Ectodermal cell (in vitro differentiated cells): ENCODE results near the gene EGFL8. TPM values are rescaled to one million over a fixed set of nuclear protein-coding genes. Genes with fewer than 3 reads are reported as not detected.
A peak's percentile ranks its signal among the peaks of the same experiment; 100 is the strongest.

Experiments used
- H3K27ac ChIP-seq: 2 replicates; pipeline ENCODE4 v1.7.0; 2013; ENCODE audit warnings: mild to moderate bottlenecking, low read depth, low read length; ENCODE audit not compliant: insufficient read depth, poor library complexity, severe bottlenecking
- H3K27me3 ChIP-seq: 2 replicates; pipeline ENCODE4 v1.7.0; 2013; ENCODE audit warnings: mild to moderate bottlenecking, low read length; ENCODE audit not compliant: insufficient read depth, control insufficient read depth, poor library complexity, severe bottlenecking
- H3K36me3 ChIP-seq: one replicate; pipeline ENCODE4 v1.7.0; 2013; ENCODE audit warnings: low read length; ENCODE audit not compliant: control insufficient read depth, insufficient read depth
- H3K4me1 ChIP-seq: one replicate; pipeline ENCODE4 v1.7.0; 2013; ENCODE audit warnings: low read length; ENCODE audit not compliant: control insufficient read depth, insufficient read depth
- H3K4me3 ChIP-seq: 2 replicates; pipeline ENCODE4 v1.7.0; 2013; ENCODE audit warnings: low read depth, low read length, control low read depth; ENCODE audit not compliant: insufficient read depth
- H3K9me3 ChIP-seq: 2 replicates; pipeline ENCODE4 v1.7.0; 2013; ENCODE audit warnings: mild to moderate bottlenecking, low read length, moderate library complexity; ENCODE audit not compliant: control insufficient read depth
- WGBS, 2 experiments: methylation state at CpG; one replicate each; pipeline ENCODE4 v1.1.7; 2013; ENCODE audit warnings: missing lambda C conversion rate in 2 of 2; 5-methylcytosine and 5-hydroxymethylcytosine counted together
- polyA plus RNA-seq, 4 experiments: library from polyadenylated mRNA; stranded (reverse); fragments of 50-300 nt; gene quantifications; one replicate each; pipeline ENCODE4 v1.2.3, GENCODE V29; 2013

The EGFL8 gene
- 34.4 TPM for polyA plus RNA-seq (2013, experiment 1 of 4)
- polyA plus RNA-seq (2013, experiment 2 of 4) = 32.0 TPM
- polyA plus RNA-seq (2013, experiment 3 of 4) = 32.1 TPM
- 34.1 TPM for polyA plus RNA-seq (2013, experiment 4 of 4)

DNA sequence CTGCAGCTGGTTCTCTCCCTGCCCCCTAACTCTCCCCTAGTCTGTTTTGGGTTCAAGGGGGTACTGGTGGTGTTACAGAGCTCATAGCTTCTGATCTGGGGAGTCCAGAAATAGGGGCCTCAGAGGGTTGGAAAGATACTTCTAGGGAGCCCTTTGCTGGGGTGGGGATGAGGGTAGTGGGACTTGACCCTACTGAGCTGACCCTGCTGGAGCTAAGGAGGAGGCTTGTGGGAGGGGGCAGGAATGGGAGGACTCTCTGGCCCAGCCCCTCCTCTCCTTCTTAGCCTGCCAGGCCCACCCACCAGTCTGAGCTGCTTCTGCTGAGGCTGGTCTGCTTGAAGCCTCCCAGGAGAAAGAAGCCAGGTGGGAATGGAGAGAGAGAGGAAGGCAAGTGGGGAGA lies at the start of gene EGFL8:
EGFL8 (plus strand) TSS at position 301 of the 400 bp plus-strand sequence. CDS start 1,571 bp downstream, outside the sequence.
- H3K27me3 ChIP-seq = no peaks in the 10 kb centered on the region
- H3K4me3 ChIP-seq = no peak within 1 kb of the TSS
- peak within 1 kb of the TSS; percentile 92 for H3K27ac ChIP-seq
- no peaks in the 10 kb centered on the region for H3K9me3 ChIP-seq
- H3K36me3 ChIP-seq = peaks cover 8% of the 10 kb centered on the region
- peaks cover 34% of the 10 kb centered on the region for H3K4me1 ChIP-seq

DNA sequence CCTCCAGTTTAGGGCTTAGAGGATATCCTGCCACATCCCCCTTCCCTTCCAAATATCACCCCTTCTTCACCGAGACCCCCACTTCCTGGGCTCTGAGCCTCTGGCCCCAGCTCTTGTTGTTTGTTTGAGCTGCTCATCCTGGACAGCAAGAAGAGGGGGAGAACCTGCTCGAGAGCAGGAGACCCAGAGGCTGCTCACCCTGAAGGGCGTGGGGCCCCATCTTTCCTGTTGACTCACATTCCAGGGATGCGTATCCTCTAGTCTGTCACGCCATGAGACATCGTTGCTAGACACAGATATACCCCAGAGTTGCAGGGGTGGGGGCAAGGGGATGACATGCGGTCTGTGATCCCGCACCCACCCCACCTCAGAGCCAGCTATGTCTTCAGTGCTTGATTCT lies 49.6 kb upstream of the EGFL8 start:
- H3K27me3 ChIP-seq = peaks cover 5% of the 10 kb centered on the region
- 94% methylated on average over 8 of the region's 8 CpGs for WGBS, 2 experiments
- no peak overlapping the region for H3K4me3 ChIP-seq
- H3K9me3 ChIP-seq = no peaks in the 10 kb centered on the region
- peaks cover 2% of the 10 kb centered on the region for H3K4me1 ChIP-seq
- H3K36me3 ChIP-seq = peaks cover 26% of the 10 kb centered on the region
- H3K27ac ChIP-seq = no peak overlapping the region

DNA sequence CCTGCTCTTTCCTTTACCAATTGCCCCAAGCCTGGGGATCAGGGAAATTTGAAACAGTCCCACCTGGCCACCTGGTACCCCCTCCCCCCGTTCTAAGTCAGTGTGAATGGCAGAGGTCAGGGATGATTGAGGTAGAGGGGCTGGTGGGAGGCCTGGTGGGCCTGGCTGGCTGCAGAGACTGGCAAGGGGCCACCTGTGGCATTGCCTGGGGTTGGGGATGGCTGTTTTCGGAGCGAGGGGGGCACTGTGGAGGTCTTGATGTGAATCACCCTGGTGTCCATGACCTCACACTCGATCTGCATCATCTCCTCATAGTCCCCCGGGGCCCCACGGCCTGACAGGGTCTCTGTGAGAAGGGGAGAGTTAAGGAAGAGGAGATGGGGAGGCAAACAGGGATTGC lies 48.8 kb upstream of the EGFL8 start:
- no peaks in the 10 kb centered on the region for H3K4me1 ChIP-seq
- no peaks in the 10 kb centered on the region for H3K27me3 ChIP-seq
- peaks cover 26% of the 10 kb centered on the region for H3K36me3 ChIP-seq
- WGBS, 2 experiments = 91 to 97% methylated on average over 6 of the region's 6 CpGs
- no peak overlapping the region for H3K27ac ChIP-seq
- no peak overlapping the region for H3K4me3 ChIP-seq
- no peaks in the 10 kb centered on the region for H3K9me3 ChIP-seq

DNA sequence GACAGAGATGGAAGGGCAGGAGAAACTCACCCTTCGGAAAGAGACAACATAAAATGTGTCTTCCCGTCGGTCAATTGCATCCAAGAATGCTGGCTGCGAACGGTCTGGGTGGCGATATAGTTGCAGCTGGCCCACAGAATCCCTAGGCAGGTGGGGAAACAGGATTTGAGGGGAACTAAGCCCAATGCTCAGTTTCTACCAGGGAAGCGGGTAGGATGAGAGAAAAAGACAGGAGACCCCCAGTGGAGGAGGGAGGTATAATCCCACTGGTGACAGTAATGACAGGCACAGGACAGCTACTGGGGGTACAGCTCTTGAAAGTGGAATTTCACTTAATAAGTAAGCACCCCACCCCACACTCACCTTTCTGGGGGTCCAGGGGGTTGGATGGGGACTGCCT lies 47.7 kb upstream of the EGFL8 start:
- Histone ChIP-seq H3K4me1 (no peaks in the 10 kb centered on the region), H3K36me3 (peaks cover 31% of the 10 kb centered on the region), H3K4me3 (no peak overlapping the region), H3K27me3 (no peaks in the 10 kb centered on the region), H3K9me3 (no peaks in the 10 kb centered on the region), H3K27ac (no peak overlapping the region)
- 91 to 92% methylated on average over 7 of the region's 7 CpGs for WGBS, 2 experiments

DNA sequence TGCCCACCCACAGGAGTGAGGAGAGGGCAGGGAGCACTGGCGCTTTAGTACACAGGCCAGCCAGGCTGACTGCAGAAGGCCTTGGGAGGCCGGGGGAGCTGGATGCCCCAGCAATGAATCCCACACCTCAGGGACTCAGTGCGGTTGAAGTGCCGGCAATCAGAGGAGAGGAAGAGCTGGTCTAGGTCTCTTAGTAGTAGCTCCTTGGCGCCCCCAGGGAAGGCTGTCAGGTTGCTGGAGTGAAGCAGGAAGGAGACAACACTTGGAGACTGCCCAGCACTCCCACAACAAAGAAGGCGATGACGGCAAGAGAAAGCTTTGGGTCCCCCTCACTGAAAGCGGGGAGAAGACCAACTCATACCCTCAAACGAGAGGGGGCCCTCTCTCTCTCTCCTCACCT lies 46.9 kb upstream of the EGFL8 start:
- WGBS, 2 experiments = 92 to 95% methylated on average over 9 of the region's 9 CpGs
- Histone ChIP-seq H3K27ac (no peak overlapping the region), H3K4me1 (no peaks in the 10 kb centered on the region), H3K9me3 (no peaks in the 10 kb centered on the region), H3K36me3 (peaks cover 37% of the 10 kb centered on the region), H3K4me3 (no peak overlapping the region), H3K27me3 (no peaks in the 10 kb centered on the region)

DNA sequence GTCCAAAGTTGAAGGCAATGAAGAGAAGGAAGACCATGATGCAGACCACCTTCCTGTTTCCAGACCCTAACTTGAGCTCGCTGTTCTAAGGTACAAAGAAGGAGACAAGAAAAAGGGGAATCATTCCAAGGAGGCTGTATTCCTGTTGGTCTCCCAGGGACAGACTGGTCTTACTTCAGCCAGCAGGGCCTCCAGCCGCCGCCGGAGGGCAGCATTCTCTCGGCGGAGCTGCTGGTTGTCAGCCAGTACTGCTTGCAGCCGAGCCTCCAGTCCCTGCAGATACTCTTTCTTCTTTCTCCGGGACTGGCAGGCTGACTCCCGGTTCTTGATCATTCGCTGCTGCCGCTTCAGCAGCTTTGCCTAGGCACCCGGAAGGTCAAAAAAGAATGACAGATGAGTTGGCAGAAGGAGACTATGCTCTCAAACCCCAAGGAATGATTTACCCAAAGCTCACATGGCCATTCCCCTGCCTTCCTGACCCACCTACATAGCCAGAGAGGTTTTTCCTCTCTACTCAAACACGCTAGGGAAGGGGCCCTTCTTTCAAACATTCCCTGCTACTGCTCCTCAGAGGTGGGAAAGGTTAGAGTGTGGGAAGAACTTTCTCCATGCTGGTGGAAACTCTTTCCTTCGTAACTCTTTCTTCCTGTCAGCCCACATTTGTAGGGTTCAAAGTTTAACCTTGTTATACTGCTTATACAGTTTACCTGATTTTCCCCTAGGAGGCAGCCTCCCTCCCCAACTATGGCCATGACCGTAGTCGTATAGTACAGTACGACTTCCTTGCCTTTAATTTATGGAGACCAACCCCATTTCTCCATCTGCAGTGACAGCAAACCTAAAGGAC lies 45.4 kb upstream of the EGFL8 start:
- Histone ChIP-seq H3K4me1 (no peaks in the 10 kb centered on the region), H3K4me3 (no peak overlapping the region), H3K9me3 (no peaks in the 10 kb centered on the region), H3K27ac (peak overlapping the region; percentile 47), H3K36me3 (peaks cover 37% of the 10 kb centered on the region), H3K27me3 (no peaks in the 10 kb centered on the region)
- 30 to 34% methylated on average over 16 to 17 of the region's 17 CpGs for WGBS, 2 experiments

DNA sequence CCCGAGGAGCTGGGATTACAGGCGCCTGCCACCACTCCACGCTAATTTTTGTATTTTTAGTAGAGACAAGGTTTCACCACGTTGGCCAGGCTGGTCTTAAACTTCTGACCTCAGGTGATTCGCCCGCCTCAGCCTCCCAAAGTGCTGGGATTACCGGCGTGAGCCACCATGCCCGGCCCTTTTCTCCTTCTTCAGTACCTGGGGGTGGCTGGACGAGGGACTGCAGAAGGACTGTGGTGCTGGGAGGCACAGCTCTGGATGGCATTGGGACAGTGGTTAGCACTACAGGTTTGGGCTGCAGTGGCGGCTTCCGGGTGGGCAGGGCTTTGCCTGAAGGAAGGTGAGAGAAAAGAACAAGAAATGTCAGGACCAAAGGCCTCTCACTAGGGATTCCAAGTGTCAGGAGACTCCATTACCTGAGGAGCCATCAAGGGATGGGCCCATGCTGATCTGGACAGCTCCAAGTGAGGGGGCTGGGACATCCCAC lies 43.8 kb upstream of the EGFL8 start:
- WGBS, 2 experiments = 93 to 98% methylated on average over 12 of the region's 12 CpGs
- Histone ChIP-seq H3K27me3 (no peaks in the 10 kb centered on the region), H3K27ac (no peak overlapping the region), H3K4me3 (no peak overlapping the region), H3K36me3 (peaks cover 36% of the 10 kb centered on the region), H3K4me1 (no peaks in the 10 kb centered on the region), H3K9me3 (no peaks in the 10 kb centered on the region)

DNA sequence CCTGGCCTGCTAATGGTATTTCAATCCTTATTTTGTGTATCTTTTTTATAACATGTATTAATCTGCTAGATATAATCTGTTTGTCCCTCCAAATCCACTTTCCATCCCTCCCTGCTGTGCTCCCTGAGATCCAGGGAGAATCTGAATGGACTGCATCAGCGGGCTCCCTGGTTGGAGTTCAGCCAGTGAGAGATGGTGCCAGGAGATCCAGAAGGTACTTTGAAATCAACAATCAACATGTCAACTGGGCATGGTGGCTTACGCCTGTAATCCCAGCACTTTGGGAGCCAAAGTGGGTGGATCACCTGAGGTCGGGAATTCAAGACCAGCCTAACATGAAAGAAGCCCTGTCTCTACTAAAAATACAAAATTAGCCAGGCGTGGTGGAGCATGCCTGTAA lies 40.7 kb upstream of the EGFL8 start:
- WGBS, 2 experiments = 90 to 92% methylated on average over 4 of the region's 4 CpGs
- Histone ChIP-seq H3K4me1 (peaks cover 14% of the 10 kb centered on the region), H3K27ac (no peak overlapping the region), H3K9me3 (no peaks in the 10 kb centered on the region), H3K27me3 (no peaks in the 10 kb centered on the region), H3K4me3 (no peak overlapping the region), H3K36me3 (peaks cover 11% of the 10 kb centered on the region)

DNA sequence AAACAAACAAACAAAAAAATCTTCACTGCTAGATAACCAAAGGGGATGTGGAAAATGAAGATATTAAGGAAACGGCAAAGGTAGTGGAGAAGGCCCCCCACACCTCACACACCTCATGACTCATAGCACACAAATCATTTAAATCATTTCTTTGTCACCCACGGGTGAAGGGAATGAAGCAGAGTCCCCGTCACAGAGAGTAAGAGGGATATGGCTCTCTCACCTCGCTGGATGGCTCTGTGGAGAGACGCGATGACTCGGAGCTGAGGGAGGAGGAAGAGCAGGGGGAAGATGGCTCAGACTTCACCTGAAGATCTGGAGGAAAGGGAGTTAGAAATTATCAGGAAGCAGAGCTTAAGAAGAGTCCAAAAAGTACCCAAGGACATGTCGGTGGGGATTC lies 37.5 kb upstream of the EGFL8 start:
- peaks cover 24% of the 10 kb centered on the region for H3K4me1 ChIP-seq
- peaks cover 4% of the 10 kb centered on the region for H3K36me3 ChIP-seq
- H3K27me3 ChIP-seq = no peaks in the 10 kb centered on the region
- no peaks in the 10 kb centered on the region for H3K9me3 ChIP-seq
- H3K4me3 ChIP-seq = peak overlapping the region; percentile 91
- 86 to 91% methylated on average over 7 to 8 of the region's 8 CpGs for WGBS, 2 experiments
- H3K27ac ChIP-seq = no peak overlapping the region

DNA sequence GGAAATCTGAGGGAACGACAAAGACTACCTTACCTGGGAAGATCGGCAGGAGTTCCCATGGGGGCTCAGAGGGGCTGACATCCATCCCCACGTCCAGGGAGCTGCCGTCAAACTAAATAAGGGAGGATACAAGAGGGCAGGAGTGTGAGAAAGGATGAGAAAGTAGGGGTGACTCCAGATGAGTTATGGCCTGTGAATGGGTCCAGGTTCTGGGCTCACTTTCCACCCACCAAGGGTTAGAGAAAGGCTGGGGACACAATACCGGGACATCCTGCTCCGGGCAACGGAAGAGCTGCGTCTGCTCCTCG lies 37.0 kb upstream of the EGFL8 start:
- H3K4me3 ChIP-seq = peak overlapping the region; percentile 91
- H3K36me3 ChIP-seq = no peaks in the 10 kb centered on the region
- H3K4me1 ChIP-seq = peaks cover 24% of the 10 kb centered on the region
- WGBS, 2 experiments = 18 to 19% methylated on average over 9 of the region's 9 CpGs
- H3K9me3 ChIP-seq = no peaks in the 10 kb centered on the region
- H3K27me3 ChIP-seq = no peaks in the 10 kb centered on the region
- peak overlapping the region; percentile 94 for H3K27ac ChIP-seq
